Heart left ventricle (tissue), 16 donors: ENCODE measurements around the gene PEG3. TPM values are rescaled to one million over a fixed set of nuclear protein-coding genes. Genes with fewer than 3 reads are reported as not detected.

Experiments
- ATAC-seq, 4 donors: fragments of 200-7000 bp; cut with Tn5 transposase; one replicate each; pipeline ENCODE4 v1.9.1; 2020 to 2022; ENCODE audit warnings: moderate library complexity in 4 of 4, mild to moderate bottlenecking in 3 of 4, moderate number of reproducible peaks in 1 of 4
- DNase-seq, 5 donors: peaks; one replicate each; pipeline ENCODE4 v3.0.0-alpha.2; 2020
- H3K27ac ChIP-seq, 12 donors: fragments of 200-600 bp; sonication (generic) in 4 of 12; one replicate each; pipeline versions ENCODE4 v1.5.0 to v1.8.0; 2016 to 2022; ENCODE audit warnings: mild to moderate bottlenecking in 2 of 12
- H3K27me3 ChIP-seq, 9 donors: fragments of 200-600 bp; sonication (generic) in 2 of 9; one replicate each; pipeline versions ENCODE4 v1.5.1 to v1.8.0; 2016 to 2022; ENCODE audit warnings: mild to moderate bottlenecking in 3 of 9
- H3K36me3 ChIP-seq, 9 donors: fragments of 200-600 bp; sonication (generic) in 2 of 9; one replicate each; pipeline versions ENCODE4 v1.5.0 to v1.8.0; 2018 to 2022; ENCODE audit warnings: mild to moderate bottlenecking in 2 of 9
- H3K4me1 ChIP-seq, 12 donors: fragments of 200-600 bp; sonication (generic) in 4 of 12; one replicate each; pipeline versions ENCODE4 v1.5.0 to v1.8.0; 2016 to 2022; ENCODE audit warnings: mild to moderate bottlenecking in 3 of 12
- H3K4me3 ChIP-seq, 12 donors: fragments of 200-600 bp; sonication (generic) in 4 of 12; one replicate each; pipeline versions ENCODE4 v1.5.0 to v1.8.0; 2017 to 2022; ENCODE audit warnings: mild to moderate bottlenecking in 9 of 12, moderate library complexity in 4 of 12
- H3K9me3 ChIP-seq, 12 donors: fragments of 200-600 bp; sonication (generic) in 4 of 12; one replicate each; pipeline versions ENCODE4 v1.5.0 to v1.8.0; 2016 to 2022; ENCODE audit warnings: mild to moderate bottlenecking in 1 of 12
- POLR2A ChIP-seq, 2 donors: fragments of 450-650 bp; IDR thresholded peaks; one replicate each; pipeline ENCODE4 v1.6.1; 2017; ENCODE audit warnings: antibody characterized with exemption in 2 of 2, mild to moderate bottlenecking in 2 of 2, moderate library complexity in 2 of 2
- WGBS, 4 donors: extraction: QIAGEN DNeasy Blood & Tissue Kit in 2 of 4; methylation state at CpG; one replicate each; pipeline versions ENCODE4 v1.1.5 to v1.1.7; 2013 to 2018; 5-methylcytosine and 5-hydroxymethylcytosine counted together
- intact Hi-C, 10 donors: fragments of 100-400 bp; cut with DNase I; formaldehyde crosslinking; loops; one replicate each; pipeline versions ENCODE4 v1.11.1 to v1.14.2; 2022
- polyA plus RNA-seq, 2 donors: library from polyadenylated mRNA; stranded (reverse); fragments of 200-250 nt; gene quantifications; one replicate each; pipeline ENCODE4 v1.2.3, GENCODE V29; 2013
- total RNA-seq, 9 donors: library from RNA; depleted of rRNA in 2 of 9; stranded (reverse); fragments of >200 nt in 2 of 9; fragmentation: NEBNext Ultra II Directional in 3 of 9; extraction: Animal tissue kit (Norgen Biotek cat#: 25700) in 3 of 9; gene quantifications; one replicate each; pipeline versions ENCODE4 v1.1.0 to v1.2.4, GENCODE V29; 2016 to 2023
- TF ChIP-seq, protein P1 (sequence below), 12 donors: fragments of 200-600 bp; sonication (generic) in 4 of 12; IDR thresholded peaks; one replicate each; pipeline versions ENCODE4 v1.5.0 to v1.8.0; 2018 to 2022; ENCODE audit warnings: antibody characterized with exemption in 12 of 12, mild to moderate bottlenecking in 5 of 12
- donor health status: ischemic (EF 13 %, LVEDD 7.1; RV severe dilation, severe dysfunction).
- donor health status: healthy with polysubstance abuse.
- donor health status: DM: no; HTN: yes; CAD: no.
- donor health status: DM: no; HTN: no; CAD: no.
- donor health status: ischemic (EF 25% LVEDD 6.9; RV normal size, moderate dysfunction).
- donor health status: ischemic (EF 25% LVEDD 5.7; RV mildly dilated, moderate dysfunction).
- donor health status: healthy.
- donor health status: DM: yes; HTN: yes; CAD: no.
- donor health status: ischemic (EF 35%, LVEDD 5.7; RV mildly dilated, moderate dysfunction).
- donor health status: nonischemic (EF 11% LVEDD 7.7; RV severe dilation, severe dysfunction).
- donor health status: DM: yes; HTN: yes; CAD: no.
- donor health status: PGD.
- donor health status: ischemic (EF 29% LVEDD 5.4; RV normal size, mild dysfunction).
- donor health status: nonischemic (EF 23%, LVEDD 6.1; RV moderate dilation, normal function).

Gene PEG3
- total and polyA plus RNA-seq, 11 donors: 2.1 to 12.6 (median 7.7) TPM

GRCh38 chr19:56813531-56813930 lies 27.0 kb downstream of the PEG3 start:
- DNase-seq (no peak), ATAC-seq (no peak)
- H3K4me1 ChIP-seq: no peaks in the 10 kb centered on the region
- H3K9me3 ChIP-seq: peaks cover 0 to 5% (median 0%) of the 10 kb centered on the region in 12 donors
- no peak overlapping the region for H3K4me3 ChIP-seq
- peaks cover 0 to 27% (median 13%) of the 10 kb centered on the region in 9 donors for H3K36me3 ChIP-seq
- TF ChIP-seq POLR2A (IDR thresholded peaks at IDR 0.05): no peak
- TF ChIP-seq, protein P1, sequence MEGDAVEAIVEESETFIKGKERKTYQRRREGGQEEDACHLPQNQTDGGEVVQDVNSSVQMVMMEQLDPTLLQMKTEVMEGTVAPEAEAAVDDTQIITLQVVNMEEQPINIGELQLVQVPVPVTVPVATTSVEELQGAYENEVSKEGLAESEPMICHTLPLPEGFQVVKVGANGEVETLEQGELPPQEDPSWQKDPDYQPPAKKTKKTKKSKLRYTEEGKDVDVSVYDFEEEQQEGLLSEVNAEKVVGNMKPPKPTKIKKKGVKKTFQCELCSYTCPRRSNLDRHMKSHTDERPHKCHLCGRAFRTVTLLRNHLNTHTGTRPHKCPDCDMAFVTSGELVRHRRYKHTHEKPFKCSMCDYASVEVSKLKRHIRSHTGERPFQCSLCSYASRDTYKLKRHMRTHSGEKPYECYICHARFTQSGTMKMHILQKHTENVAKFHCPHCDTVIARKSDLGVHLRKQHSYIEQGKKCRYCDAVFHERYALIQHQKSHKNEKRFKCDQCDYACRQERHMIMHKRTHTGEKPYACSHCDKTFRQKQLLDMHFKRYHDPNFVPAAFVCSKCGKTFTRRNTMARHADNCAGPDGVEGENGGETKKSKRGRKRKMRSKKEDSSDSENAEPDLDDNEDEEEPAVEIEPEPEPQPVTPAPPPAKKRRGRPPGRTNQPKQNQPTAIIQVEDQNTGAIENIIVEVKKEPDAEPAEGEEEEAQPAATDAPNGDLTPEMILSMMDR (IDR thresholded peaks at IDR 0.05): no peak
- H3K27me3 ChIP-seq: no peaks in the 10 kb centered on the region
- H3K27ac ChIP-seq: no peak overlapping the region
- 65 to 93% (median 83%) methylated on average over 5 of the region's 5 CpGs for WGBS, 4 donors
- intact Hi-C loops: no loop called here

DNA sequence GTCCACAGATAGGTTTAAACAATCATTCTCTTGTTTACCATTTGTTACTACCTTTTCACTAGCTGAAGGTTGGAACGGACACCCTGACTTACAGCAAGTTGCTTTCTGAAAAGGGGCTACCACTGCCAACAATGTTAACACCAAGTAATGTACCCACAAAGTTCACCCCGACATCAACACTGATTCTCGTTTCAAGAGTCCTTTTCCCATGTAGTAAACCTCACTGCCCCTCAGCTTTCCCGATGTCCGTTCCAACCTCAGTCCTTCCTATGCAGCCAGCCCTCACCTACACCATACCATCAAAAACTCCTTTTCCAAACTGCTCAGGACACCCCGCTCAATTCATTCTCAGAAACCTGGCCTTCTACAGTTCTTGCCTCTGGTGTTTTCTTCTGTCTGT lies 29.0 kb downstream of the PEG3 start:
- peaks cover 0 to 17% (median 2%) of the 10 kb centered on the region in 12 donors for H3K9me3 ChIP-seq
- H3K27ac ChIP-seq: no peak overlapping the region
- no peaks in the 10 kb centered on the region for H3K27me3 ChIP-seq
- no peak overlapping the region for H3K4me3 ChIP-seq
- no peak for TF ChIP-seq POLR2A (IDR thresholded peaks at IDR 0.05)
- TF ChIP-seq, protein P1 (IDR thresholded peaks at IDR 0.05): no peak
- DNase-seq: no peak
- ATAC-seq: no peak
- WGBS, 4 donors: 63 to 86% (median 73%) methylated on average over 6 of the region's 6 CpGs
- peaks cover 0 to 10% (median 2%) of the 10 kb centered on the region in 9 donors for H3K36me3 ChIP-seq
- H3K4me1 ChIP-seq: no peaks in the 10 kb centered on the region
- intact Hi-C loops: no loop called here

- intact Hi-C loops: no loop called here
These were observed 30.3 kb downstream of the PEG3 start for GRCh38 chr19:56810260-56810659.

GRCh38 chr19:56808717-56809392 lies 31.7 kb downstream of the PEG3 start:
- Histone ChIP-seq H3K4me3 (no peak overlapping the region), H3K9me3 (peaks cover 0 to 41% (median 7%) of the 10 kb centered on the region in 12 donors), H3K36me3 (peaks cover 0 to 10% (median 0%) of the 10 kb centered on the region in 9 donors), H3K4me1 (no peaks in the 10 kb centered on the region), H3K27me3 (no peaks in the 10 kb centered on the region), H3K27ac (no peak overlapping the region)
- 81 to 91% (median 86%) methylated on average over 3 of the region's 3 CpGs for WGBS, 4 donors
- TF ChIP-seq, protein P1 (IDR thresholded peaks at IDR 0.05): no peak
- DNase-seq (no peak), ATAC-seq (no peak)
- intact Hi-C loops: no loop called here

More at GRCh38 chr19:56810260-56810659, 30.3 kb downstream of the PEG3 start:
- Histone ChIP-seq H3K36me3 (peaks cover 0 to 10% (median 0%) of the 10 kb centered on the region in 9 donors), H3K4me1 (no peaks in the 10 kb centered on the region), H3K27ac (no peak overlapping the region), H3K9me3 (peaks cover 0 to 29% (median 7%) of the 10 kb centered on the region in 12 donors), H3K27me3 (no peaks in the 10 kb centered on the region), H3K4me3 (no peak overlapping the region)
- 89 to 97% (median 93%) methylated on average over 1 of the region's 1 CpG for WGBS, 4 donors
- TF ChIP-seq POLR2A (IDR thresholded peaks at IDR 0.05): no peak
- TF ChIP-seq, protein P1 (IDR thresholded peaks at IDR 0.05): no peak
- no peak for ATAC-seq
- no peak for DNase-seq
